ENCODE results near the gene PTPRCAP.
A peak's percentile ranks its signal among the peaks of the same experiment; 100 is the strongest.

The PTPRCAP gene

DNA sequence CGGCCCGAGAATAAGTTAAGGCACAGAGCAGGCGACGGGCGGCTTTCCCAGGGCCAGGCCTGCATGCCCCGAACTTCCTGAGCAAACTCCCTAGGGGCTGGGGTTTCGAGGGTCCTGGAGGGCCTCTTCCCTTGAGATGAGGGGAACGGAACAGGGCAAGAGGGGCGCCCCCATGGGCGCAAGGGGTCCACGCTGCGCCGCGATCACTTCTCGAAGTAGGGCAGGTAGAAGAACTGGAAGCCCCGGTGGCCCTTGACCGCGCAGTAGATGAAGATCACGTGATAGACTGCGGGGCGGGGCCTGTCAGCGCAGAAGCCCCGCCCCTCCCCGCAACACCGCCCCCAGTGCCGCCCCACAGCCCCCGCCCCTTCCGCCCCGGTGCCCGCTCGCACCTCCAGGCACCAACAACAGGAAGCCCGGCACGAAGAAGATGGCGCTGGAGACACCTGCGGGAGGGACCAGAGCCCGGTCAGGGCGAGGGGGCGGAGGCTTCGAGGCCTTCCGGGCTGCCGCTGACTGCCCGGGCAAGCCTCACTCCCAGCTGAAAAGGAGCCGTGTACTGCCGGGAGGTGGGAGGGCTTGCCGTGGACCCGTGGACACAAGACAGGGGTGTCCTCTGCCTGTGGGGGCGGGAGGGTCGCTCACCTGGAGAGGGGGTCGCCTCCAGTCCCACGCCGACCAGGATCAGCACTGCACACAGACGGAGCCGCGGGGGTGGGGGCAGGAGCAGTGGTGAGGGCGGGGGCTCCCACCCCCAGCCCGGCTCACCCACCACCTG, 27.1 kb upstream of the PTPRCAP start:
- peak; percentile 3 for DNase-seq

- DNase-seq: no peak
Observed at GRCh38 chr11:67463680-67464410, 26.4 kb upstream of the PTPRCAP start.

GRCh38 chr11:67463186-67463585, 25.7 kb upstream of the PTPRCAP start:
- no peak for DNase-seq

DNA sequence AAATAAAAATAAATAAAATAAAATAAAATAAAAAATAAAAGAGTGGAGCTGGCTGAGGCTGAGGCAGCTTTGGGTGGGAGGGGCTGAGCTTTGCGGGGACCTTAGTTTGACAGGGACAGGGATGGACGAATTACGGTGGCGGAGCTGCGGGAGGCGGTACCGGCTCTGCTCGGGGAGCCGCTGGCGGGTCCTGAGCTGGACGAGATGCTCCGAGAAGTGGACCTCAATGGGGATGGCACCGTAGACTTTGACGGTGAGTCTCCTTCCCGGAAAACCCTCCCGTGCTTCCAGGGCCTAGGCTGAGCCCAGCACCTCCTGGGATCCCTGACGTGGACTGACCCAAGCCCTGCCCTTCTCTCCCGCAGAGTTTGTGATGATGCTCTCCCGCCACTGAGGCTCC, 20.8 kb upstream of the PTPRCAP start:
- DNase-seq: no peak

DNA sequence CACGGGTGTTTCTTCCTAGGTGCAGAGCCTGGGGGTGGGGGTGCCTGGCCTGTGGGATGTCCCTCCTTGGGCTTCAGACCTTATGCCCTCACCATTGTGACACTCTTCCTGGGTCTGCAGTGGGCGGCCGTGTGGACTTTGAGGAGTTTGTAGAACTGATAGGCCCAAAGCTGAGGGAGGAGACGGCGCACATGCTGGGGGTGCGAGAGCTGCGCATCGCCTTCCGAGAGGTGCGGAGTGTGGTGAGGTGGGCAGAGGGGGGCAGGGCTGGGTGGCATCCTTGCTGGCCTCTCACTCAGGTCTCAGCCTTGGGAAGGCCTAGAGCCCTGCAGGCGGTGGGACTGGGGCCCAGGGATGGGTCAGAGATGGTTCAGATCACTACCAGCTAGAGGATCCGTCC, 20.0 kb upstream of the PTPRCAP start:
- no peak for DNase-seq

GRCh38 chr11:67456068-67456705, 18.7 kb upstream of the PTPRCAP start:
- DNase-seq: no peak

GRCh38 chr11:67455054-67455453, 17.6 kb upstream of the PTPRCAP start, which contains the start of gene CABP4:
Gene CABP4 (plus strand): TSS chr11:67455354. CDS start chr11:67455424, 70 bp downstream.
- no peak for DNase-seq

GRCh38 chr11:67453816-67454732, 16.6 kb upstream of the PTPRCAP start:
- no peak for DNase-seq

GRCh38 chr11:67452141-67452952, 14.9 kb upstream of the PTPRCAP start, which contains the start of gene GPR152:
Gene GPR152 (minus strand): TSS chr11:67452729. CDS start chr11:67452724, 5 bp downstream.
- no peak for DNase-seq

- no peak for DNase-seq
Observed at GRCh38 chr11:67451658-67451976, 14.1 kb upstream of the PTPRCAP start.

- DNase-seq: no peak
Observed at GRCh38 chr11:67450796-67451657, 13.5 kb upstream of the PTPRCAP start.

DNA sequence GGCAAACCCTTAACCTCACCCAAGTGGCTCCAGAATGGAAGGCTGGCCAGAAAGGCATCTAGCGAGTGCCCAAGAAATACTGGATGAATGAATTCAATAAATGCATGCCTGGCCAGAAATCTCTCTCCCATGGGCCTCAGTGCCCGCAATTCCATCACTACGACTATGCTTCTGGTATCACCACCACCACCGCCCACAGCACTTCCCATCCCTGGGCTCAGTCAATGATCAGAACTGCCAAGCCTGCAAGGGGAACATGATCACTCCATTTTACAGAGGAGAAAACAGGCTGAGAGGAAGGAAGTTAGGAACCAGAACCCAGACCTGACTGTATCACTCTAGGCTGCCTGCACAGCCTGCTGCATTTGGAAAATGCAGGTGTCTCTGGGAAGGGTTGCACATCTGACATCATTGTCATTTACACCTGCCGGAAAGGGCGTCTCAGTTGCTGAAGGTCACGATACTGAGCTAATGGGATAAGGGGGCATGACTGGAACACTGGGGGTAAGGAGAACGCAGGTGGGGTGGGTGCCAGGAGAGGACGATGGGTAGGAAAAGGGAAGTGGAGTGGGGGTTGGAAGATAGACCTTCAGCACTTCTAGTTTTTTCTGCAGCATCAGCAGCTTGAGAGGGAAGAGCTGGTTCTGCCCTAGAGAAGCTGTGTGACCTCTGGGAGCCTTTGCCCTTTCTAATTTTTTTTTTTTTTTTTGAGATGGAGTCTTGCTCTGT, 11.8 kb upstream of the PTPRCAP start:
- DNase-seq: no peak

- no peak for DNase-seq
Observed at GRCh38 chr11:67448220-67448609, 10.7 kb upstream of the PTPRCAP start.

DNA sequence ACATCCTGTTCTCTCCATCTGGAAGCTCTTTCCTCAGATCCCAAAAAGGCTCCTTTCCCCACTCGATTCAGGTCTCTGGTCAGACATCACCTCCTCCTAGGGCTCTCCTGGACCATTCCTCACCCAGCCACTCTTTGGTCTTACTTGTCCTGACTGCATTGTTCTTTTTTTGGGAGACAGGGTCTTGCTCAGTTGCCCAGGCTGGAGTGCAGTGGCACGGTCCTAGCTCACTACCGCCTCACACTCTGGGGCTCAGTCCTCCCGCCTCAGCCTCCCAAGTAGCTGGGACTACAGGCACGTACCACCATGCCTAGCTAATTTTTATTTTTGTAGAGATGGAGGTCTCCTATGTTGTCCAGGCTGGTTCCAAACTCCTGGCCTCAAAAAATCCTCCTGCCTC, 8.0 kb upstream of the PTPRCAP start:
- DNase-seq: no peak

DNA sequence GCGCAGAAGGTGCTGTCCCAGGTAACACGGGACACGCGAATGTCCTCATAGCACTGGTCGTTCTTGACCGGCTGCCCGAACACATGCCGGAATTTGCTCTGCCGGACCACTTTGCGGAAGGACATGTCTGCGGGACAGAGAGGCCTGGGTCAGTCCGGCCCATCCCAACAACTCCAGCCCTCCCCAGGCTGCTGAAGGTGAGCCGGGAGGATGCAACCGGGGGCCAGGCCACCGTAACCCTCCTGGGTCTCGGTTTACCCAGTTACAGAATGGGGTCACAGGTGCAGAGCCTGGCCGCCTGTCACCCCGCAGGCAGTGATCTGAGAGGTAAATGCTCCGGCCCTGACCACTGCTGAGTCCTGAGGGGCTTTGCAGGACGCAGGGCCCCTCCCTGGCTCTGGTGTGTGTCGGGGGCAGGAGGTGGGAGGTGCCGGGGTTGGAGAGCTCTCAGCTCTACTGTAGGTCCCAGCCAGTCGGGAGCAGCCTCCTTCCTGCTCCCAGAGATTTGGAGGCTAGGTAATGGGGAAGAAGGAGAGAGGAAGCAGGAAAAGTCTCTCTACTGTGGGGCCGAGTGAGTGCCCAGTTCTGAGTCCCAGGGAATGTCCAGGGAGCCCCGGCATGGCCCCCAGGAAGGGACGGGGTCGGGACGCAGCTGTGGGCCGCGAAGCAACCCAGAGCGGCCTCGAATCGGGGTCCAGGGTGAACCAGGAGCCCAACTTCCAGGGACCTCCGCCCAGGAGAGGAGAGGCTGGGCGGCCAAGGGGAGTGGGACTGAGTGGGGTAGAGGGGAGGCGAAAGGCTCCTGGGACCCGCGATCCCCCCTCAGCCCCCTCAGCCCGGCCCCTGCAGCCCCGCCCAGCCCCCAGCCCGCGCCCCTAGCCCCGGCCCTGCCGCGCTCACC, 5.3 kb upstream of the PTPRCAP start:
- no peak for DNase-seq

DNA sequence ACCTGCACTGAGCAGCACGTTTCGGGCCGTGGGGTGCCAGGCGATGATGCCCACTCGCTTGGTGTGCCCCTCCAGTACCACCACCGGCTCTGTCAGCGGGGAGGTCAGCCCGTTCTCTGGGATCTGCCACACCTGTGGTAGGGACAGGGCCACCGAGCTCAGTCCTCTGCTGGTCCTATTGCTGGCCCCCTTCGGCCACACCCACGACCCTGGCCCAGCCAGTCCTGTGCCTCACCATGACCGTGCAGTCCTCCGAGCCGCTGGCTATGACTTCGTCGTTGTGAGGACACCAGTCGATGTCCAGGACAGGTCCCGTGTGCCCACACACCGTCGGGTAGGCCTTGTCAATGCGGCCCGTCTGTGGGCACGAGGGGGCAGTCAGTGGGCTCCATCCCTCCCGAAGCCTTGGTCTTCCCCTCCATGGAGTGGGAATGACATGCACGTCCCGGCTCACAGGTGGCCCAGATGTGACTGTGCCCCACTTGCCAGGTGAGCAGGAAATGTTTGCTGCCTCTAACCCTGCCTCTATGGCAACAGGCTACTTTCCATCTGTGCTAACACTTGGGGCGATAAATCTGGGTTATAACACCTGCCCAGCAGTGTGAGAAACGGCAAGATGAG, 4.4 kb upstream of the PTPRCAP start:
- DNase-seq: no peak

DNA sequence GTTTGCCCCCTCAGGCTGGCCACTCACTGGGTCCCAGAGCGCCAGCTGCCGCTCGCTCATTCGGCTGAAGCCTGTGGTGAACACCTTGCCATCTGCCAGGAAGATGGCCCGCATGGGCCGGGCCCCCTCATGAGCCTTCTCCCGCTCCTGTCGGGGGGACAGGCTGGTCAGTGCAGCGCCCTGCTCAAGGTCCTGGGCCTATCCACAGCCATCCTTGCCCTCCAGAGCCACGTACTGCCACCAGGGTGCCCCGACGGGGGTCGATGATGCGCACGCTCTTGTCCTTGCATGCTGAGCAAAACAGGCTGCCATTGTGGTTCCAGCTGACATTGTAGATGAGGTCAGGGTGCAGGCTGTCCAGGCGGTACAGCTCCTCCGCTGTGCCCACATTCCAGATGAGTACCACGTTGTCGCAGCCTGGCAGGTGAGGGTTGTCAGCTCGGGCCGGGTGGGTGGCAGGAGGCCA, 3.6 kb upstream of the PTPRCAP start:
- DNase-seq: no peak
